ENCODE results near the gene CALN1.

GRCh38 chr7:72307566-72307965 is 104.6 kb downstream of the CALN1 start:
- TF ChIP-seq, protein P1, sequence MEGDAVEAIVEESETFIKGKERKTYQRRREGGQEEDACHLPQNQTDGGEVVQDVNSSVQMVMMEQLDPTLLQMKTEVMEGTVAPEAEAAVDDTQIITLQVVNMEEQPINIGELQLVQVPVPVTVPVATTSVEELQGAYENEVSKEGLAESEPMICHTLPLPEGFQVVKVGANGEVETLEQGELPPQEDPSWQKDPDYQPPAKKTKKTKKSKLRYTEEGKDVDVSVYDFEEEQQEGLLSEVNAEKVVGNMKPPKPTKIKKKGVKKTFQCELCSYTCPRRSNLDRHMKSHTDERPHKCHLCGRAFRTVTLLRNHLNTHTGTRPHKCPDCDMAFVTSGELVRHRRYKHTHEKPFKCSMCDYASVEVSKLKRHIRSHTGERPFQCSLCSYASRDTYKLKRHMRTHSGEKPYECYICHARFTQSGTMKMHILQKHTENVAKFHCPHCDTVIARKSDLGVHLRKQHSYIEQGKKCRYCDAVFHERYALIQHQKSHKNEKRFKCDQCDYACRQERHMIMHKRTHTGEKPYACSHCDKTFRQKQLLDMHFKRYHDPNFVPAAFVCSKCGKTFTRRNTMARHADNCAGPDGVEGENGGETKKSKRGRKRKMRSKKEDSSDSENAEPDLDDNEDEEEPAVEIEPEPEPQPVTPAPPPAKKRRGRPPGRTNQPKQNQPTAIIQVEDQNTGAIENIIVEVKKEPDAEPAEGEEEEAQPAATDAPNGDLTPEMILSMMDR (IDR thresholded peaks at IDR 0.05; ENCODE audit: low read length): no peak
- no peak for TF ChIP-seq EZH2phosphoT487 (IDR thresholded peaks at IDR 0.05; ENCODE audit: low read length)
